HepG2 (cell line): ENCODE results near the gene MYO16.

Experiments
- ERF ChIP-seq: IDR thresholded peaks from 2 replicates; pipeline ENCODE4 v1.6.1; 2018; ENCODE audit warnings: missing biosample characterization, missing genetic modification reagents
- HNF4A ChIP-seq: sonication (generic); formaldehyde crosslinking; IDR thresholded peaks from 2 replicates; pipeline ENCODE4 v1.4.0; 2020; ENCODE audit warnings: missing genetic modification reagents
- JUND ChIP-seq: sonication (generic); formaldehyde crosslinking; IDR thresholded peaks from 2 replicates; pipeline ENCODE4 v1.8.0; 2022; ENCODE audit warnings: mild to moderate bottlenecking, missing genetic modification reagents
- POLR2AphosphoS5 ChIP-seq: IDR thresholded peaks from 2 replicates; pipeline ENCODE4 v1.6.1; 2012; ENCODE audit warnings: low read depth, low read length
- TAF1 ChIP-seq: sonication (generic); formaldehyde crosslinking; IDR thresholded peaks from 2 replicates; pipeline ENCODE4 v1.4.0; 2020; ENCODE audit warnings: missing genetic modification reagents
- TBP ChIP-seq: sonication (generic); formaldehyde crosslinking; IDR thresholded peaks from 2 replicates; pipeline ENCODE4 v1.5.0; 2020; ENCODE audit warnings: missing genetic modification reagents
- ZKSCAN8 ChIP-seq: IDR thresholded peaks from 2 replicates; pipeline ENCODE4 v1.6.1; 2016; ENCODE audit warnings: borderline replicate concordance, missing genetic modification reagents, missing compliant biosample characterization
- TF ChIP-seq, protein P1 (sequence below): sonication (generic); formaldehyde crosslinking; IDR thresholded peaks from 2 replicates; pipeline ENCODE4 v1.8.1; 2023; ENCODE audit warnings: mild to moderate bottlenecking, inconsistent platforms, moderate library complexity, missing genetic modification reagents, borderline replicate concordance
- TF ChIP-seq, protein P2 (sequence below): sonication (generic); formaldehyde crosslinking; IDR thresholded peaks from 2 replicates; pipeline ENCODE4 v1.5.1; 2020; ENCODE audit warnings: missing genetic modification reagents, mild to moderate bottlenecking, borderline replicate concordance
- TF ChIP-seq, protein P3 (sequence below): sonication (generic); formaldehyde crosslinking; IDR thresholded peaks from 2 replicates; pipeline ENCODE4 v1.4.0; 2020; ENCODE audit warnings: missing genetic modification reagents, mild to moderate bottlenecking, borderline replicate concordance

DNA sequence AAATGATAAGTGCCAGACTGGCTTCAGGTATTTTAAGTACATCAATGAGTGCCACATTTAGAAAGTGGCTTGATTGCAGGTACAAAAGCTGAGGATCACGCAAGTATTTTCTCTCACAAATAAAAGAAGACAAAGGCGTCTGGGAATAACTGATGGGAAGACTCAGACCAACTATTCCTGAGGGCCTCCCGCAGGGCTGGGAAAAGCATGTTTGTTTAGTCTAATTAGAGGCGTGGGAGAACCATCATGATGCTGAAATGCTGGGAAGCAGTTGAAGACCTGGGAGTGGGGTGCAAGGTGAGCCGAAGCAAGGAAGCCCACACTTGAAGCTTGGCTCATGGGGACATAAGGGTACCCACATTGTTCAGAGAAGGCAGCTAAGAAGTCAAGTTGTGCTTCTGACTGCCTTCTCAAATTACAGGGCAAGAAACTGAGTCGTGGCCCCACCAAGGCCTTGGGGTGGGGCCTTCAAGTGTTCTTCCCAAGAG lies 536.0 kb downstream of the MYO16 start:
- no peak for TF ChIP-seq HNF4A
- no peak for TF ChIP-seq POLR2AphosphoS5
- TF ChIP-seq, protein P1, sequence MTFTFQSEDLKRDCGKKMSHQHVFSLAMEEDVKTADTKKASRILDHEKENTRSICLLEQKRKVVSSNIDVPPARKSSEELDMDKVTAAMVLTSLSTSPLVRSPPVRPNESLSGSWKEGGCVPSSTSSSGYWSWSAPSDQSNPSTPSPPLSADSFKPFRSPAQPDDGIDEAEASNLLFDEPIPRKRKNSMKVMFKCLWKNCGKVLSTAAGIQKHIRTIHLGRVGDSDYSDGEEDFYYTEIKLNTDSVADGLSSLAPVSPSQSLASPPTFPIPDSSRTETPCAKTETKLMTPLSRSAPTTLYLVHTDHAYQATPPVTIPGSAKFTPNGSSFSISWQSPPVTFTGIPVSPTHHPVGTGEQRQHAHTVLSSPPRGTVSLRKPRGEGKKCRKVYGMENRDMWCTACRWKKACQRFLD (CRISPR knock-in tag) = no peak
- TF ChIP-seq, protein P2, sequence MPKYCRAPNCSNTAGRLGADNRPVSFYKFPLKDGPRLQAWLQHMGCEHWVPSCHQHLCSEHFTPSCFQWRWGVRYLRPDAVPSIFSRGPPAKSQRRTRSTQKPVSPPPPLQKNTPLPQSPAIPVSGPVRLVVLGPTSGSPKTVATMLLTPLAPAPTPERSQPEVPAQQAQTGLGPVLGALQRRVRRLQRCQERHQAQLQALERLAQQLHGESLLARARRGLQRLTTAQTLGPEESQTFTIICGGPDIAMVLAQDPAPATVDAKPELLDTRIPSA = no peak
- no peak for TF ChIP-seq ZKSCAN8 (CRISPR knock-in tag)
- TF ChIP-seq, protein P3, sequence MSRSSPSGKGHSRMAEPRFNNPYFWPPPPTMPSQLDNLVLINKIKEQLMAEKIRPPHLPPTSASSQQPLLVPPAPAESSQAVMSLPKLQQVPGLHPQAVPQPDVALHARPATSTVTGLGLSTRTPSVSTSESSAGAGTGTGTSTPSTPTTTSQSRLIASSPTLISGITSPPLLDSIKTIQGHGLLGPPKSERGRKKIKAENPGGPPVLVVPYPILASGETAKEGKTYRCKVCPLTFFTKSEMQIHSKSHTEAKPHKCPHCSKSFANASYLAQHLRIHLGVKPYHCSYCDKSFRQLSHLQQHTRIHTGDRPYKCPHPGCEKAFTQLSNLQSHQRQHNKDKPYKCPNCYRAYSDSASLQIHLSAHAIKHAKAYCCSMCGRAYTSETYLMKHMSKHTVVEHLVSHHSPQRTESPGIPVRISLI (CRISPR knock-in tag) = no peak
- TF ChIP-seq TBP = no peak
- no peak for TF ChIP-seq ERF (CRISPR knock-in tag)
- no peak for TF ChIP-seq TAF1 (CRISPR knock-in tag)
- no peak for TF ChIP-seq JUND (CRISPR knock-in tag)
